Naive thymus-derived CD8-positive, alpha-beta T cell (primary cell): ENCODE results near the gene ANKRD33. TPM values are rescaled to one million over a fixed set of nuclear protein-coding genes. Genes with fewer than 3 reads are reported as not detected.

Experiments used
- ATAC-seq, 2 donors: fragments of 150-1000 bp; cut with Tn5 transposase in 1 of 2; sonication (Bioruptor Pico), chemical (Tn5 transposase) in 1 of 2; 1 replicate in 1 of 2; 2 replicates in 1 of 2; pipeline ENCODE4 v1.10.0; 2021; ENCODE audit warnings: mild to moderate bottlenecking in 2 of 2, moderate library complexity in 2 of 2
- POLR2A ChIA-PET: fragments of 350-600 bp; sonication (Branson Sonifier 250); formaldehyde crosslinking; loops from one replicate; lab custom pipeline; 2021; ENCODE audit warnings: antibody characterized with exemption; lab: Charles Lee
- DNase-seq, 10 donors: peaks; one replicate each; pipeline versions ENCODE4 v3.0.0 to v3.0.0-alpha.2; 2020 to 2022
- H3K27ac Mint-ChIP-seq, 10 donors: one replicate each; pipeline ENCODE4 v1.8.0; 2020 to 2022; ENCODE audit warnings: mild to moderate bottlenecking in 10 of 10, mixed read lengths in 10 of 10, moderate library complexity in 4 of 10, inconsistent platforms in 1 of 10
- H3K27me3 Mint-ChIP-seq, 5 donors: one replicate each; pipeline ENCODE4 v1.8.0; 2021 to 2022; ENCODE audit warnings: mixed read lengths in 5 of 5
- H3K36me3 Mint-ChIP-seq, 3 donors: one replicate each; pipeline ENCODE4 v1.8.0; 2020 to 2022; ENCODE audit warnings: mixed read lengths in 3 of 3, mild to moderate bottlenecking in 2 of 3, inconsistent platforms in 1 of 3
- H3K4me1 Mint-ChIP-seq, 4 donors: one replicate each; pipeline ENCODE4 v1.8.0; 2021 to 2022; ENCODE audit warnings: mixed read lengths in 4 of 4
- H3K4me3 Mint-ChIP-seq, 10 donors: one replicate each; pipeline ENCODE4 v1.8.0; 2020 to 2022; ENCODE audit warnings: mild to moderate bottlenecking in 10 of 10, mixed read lengths in 10 of 10, moderate library complexity in 6 of 10, inconsistent platforms in 1 of 10
- H3K9me3 Mint-ChIP-seq, 9 donors: one replicate each; pipeline ENCODE4 v1.8.0; 2020 to 2022; ENCODE audit warnings: mixed read lengths in 9 of 9, mild to moderate bottlenecking in 3 of 9, inconsistent platforms in 1 of 9, moderate library complexity in 1 of 9
- polyA plus RNA-seq, 3 donors: library from polyadenylated mRNA; unstranded; fragments of 300-500 nt; fragmentation: Illumina TruSeq; gene quantifications; one replicate each; pipeline ENCODE4 v1.2.3, GENCODE V29; 2021
- total RNA-seq, 8 experiments: library from RNA in 2 of 8; stranded (reverse) in 2 of 8; gene quantifications; one replicate each; pipeline ENCODE4 v1.2.3 and lab custom pipeline; 2021 to 2026

The ANKRD33 gene
- total and polyA plus RNA-seq, 5 experiments from 2014 or later, result not detected

DNA sequence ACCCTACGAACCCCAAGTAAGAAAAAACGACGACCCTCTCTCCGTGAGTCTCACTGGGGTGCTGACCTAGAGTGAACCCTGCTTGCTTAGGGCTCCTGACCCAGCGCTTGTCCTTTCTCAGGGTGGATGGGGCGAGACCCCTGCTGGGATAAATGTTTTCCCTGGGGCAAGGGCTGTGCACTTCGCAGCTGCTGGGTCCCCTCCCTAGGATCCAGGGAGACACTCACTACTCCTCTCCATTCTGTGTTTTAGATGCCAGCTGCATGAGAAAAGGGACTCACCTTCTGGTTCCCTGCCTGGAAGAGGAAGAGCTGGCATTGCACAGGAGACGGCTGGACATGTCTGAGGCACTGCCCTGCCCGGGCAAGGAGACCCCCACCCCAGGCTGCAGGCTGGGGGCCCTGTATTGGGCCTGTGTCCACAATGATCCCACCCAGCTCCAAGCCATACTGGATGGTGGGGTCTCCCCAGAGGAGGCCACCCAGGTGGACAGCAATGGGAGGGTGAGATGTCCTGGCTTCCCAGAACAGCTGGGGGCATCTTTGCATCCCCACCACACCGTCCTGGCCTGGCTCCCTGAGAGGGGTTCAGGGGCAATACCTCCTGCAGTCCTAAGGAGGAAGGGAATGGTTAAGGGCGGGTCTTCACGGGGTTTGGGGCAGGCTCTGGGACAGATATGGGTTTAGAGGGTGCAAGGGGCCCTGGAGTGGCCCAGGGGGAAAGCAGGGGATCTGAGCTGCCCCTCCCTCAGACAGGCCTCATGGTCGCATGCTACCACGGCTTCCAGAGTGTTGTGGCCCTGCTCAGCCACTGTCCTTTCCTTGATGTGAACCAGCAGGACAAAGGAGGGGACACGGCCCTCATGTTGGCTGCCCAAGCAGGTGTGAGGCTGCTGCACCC lies 663 bp downstream of the ANKRD33 start:
- no peaks in the 10 kb centered on the region for H3K36me3 Mint-ChIP-seq
- peaks cover 0 to 5% (median 0%) of the 10 kb centered on the region in 9 donors for H3K9me3 Mint-ChIP-seq
- DNase-seq (no peak), ATAC-seq (no peak)
- peak overlapping the region in 5 of 10 donors; percentile 18 to 72 (median 43) for H3K27ac Mint-ChIP-seq
- peaks cover 7 to 18% (median 14%) of the 10 kb centered on the region in 4 donors for H3K4me1 Mint-ChIP-seq
- peaks cover 0 to 2% (median 0%) of the 10 kb centered on the region in 5 donors for H3K27me3 Mint-ChIP-seq
- H3K4me3 Mint-ChIP-seq, result peak overlapping the region in 1 of 10 donors; percentile 49
- POLR2A ChIA-PET, result interaction anchor here (0.7 kb wide), 1 partner anchor 99 kb away, joined by 3 read pairs; no protein-coding TSS in a partner anchor

DNA sequence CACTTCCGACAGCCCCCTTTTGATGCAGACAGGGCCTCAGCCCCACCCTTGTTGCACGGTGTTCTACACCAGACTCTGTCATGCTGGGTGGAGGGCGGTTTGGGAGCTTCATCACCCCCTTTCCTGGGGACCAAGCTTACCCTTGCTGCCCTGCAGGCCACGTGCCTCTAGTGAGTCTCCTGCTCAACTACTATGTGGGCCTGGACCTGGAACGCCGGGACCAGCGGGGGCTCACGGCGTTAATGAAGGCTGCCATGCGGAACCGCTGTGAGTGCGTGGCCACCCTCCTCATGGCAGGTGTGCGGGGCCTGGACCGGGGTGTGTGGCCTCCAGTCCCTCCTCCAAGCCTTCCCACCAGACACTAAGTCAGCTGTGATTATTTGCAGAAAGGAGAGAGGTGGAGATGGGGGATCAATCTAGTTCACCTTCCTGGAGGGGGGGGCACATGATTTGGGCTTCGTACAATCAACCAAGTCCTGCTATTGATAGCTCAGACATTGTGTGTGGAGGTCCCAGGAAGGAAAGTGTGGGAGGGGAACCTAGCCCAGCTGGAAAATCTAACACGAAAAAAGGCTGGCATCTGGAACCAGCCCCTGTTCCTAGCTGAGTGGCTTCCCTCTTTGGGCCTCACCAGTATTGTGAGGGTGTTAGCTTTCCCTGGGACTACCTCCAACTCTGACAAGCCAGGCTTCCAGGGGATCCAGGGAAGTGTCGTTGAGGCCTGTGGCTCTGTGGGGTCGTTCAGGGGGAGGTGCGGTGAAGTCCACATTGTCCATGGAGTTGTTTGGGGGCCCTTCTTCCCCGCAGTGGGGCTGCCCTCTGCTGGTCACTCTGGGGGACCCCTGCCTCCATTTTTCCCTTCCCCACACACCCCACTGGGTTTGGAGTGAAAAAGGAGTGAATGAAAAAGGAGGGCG lies 1.6 kb downstream of the ANKRD33 start:
- Mint-ChIP-seq H3K27ac (no peak overlapping the region), H3K4me1 (peaks cover 7 to 18% (median 14%) of the 10 kb centered on the region in 4 donors), H3K4me3 (no peak overlapping the region), H3K27me3 (peaks cover 0 to 2% (median 0%) of the 10 kb centered on the region in 5 donors), H3K36me3 (no peaks in the 10 kb centered on the region), H3K9me3 (peaks cover 0 to 5% (median 0%) of the 10 kb centered on the region in 9 donors)
- DNase-seq (no peak), ATAC-seq (no peak)
- POLR2A ChIA-PET, result interaction anchor here (0.7 kb wide), 1 partner anchor 98 kb away, joined by 3 read pairs; no protein-coding TSS in a partner anchor

DNA sequence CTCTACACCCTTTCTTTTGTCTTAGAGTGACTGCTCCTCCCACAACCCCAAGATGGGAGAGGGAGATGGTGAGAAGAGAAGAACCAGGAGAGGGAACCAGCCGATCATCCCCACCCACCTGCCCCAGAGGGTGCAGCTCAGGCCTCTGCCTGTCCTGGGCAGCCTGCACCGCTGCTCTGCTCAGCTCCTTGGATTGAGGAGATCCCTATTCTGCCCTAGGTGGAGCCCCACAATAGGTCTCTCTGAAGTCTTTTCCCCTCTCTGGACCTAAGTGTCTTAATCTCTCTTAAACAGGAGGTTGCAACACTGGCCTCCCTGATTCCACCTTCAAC lies 2.2 kb downstream of the ANKRD33 start:
- H3K27me3 Mint-ChIP-seq, result peaks cover 0 to 2% (median 0%) of the 10 kb centered on the region in 5 donors
- ATAC-seq (no peak), DNase-seq (no peak)
- H3K36me3 Mint-ChIP-seq, result no peaks in the 10 kb centered on the region
- POLR2A ChIA-PET, result no interaction called here
- H3K27ac Mint-ChIP-seq, result no peak overlapping the region
- no peaks in the 10 kb centered on the region for H3K9me3 Mint-ChIP-seq
- no peak overlapping the region for H3K4me3 Mint-ChIP-seq
- peaks cover 7 to 15% (median 13%) of the 10 kb centered on the region in 4 donors for H3K4me1 Mint-ChIP-seq

DNA sequence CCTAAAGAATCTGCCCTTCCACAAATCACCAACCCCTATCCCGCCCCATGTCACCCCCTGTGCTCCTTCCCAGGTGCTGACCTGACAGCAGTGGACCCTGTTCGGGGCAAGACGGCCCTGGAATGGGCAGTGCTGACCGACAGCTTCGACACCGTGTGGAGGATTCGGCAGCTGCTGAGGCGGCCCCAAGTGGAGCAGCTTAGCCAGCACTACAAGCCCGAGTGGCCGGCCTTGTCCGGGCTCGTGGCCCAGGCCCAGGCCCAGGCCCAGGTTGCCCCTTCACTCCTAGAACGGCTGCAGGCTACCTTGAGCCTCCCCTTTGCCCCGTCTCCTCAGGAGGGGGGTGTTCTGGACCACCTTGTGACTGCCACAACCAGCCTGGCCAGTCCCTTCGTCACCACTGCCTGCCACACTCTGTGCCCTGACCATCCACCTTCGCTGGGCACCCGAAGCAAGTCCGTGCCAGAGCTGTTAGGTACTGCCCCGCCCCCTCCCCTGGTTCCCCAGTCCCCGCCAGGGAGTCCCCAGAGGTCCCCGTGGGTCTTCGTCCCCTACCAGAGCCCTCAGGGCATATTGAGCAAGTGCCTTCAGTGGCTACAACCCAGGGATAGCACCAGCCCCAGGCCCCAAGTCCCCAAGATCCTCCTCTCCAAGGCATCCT lies 2.7 kb downstream of the ANKRD33 start:
- peaks cover 0 to 2% (median 0%) of the 10 kb centered on the region in 5 donors for H3K27me3 Mint-ChIP-seq
- H3K4me3 Mint-ChIP-seq, result no peak overlapping the region
- H3K9me3 Mint-ChIP-seq, result no peaks in the 10 kb centered on the region
- peaks cover 7 to 12% (median 10%) of the 10 kb centered on the region in 4 donors for H3K4me1 Mint-ChIP-seq
- POLR2A ChIA-PET, result no interaction called here
- H3K27ac Mint-ChIP-seq, result no peak overlapping the region
- DNase-seq (no peak), ATAC-seq (no peak)
- no peaks in the 10 kb centered on the region for H3K36me3 Mint-ChIP-seq

DNA sequence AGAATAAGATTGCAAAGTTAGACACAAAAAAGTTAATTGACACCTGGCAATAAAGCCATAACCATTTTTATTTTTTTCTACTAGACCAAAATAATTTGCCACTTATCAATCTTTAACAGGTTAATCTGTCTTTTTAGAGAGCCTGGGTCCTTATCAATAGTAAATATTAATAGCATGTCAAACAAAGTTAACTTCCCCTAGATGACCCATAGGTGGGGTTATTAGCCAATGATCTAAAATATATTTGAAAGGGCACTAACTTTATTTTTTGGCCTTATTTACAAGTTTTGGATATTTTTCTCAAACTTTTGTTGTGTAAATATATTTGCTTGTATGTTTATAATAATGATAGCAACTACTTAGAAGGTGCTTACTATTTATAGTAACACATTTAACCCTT lies 3.9 kb downstream of the ANKRD33 start:
- ATAC-seq (no peak), DNase-seq (no peak)
- Mint-ChIP-seq H3K27me3 (peaks cover 2 to 7% (median 6%) of the 10 kb centered on the region in 5 donors), H3K9me3 (no peaks in the 10 kb centered on the region), H3K27ac (no peak overlapping the region), H3K4me1 (peaks cover 0 to 2% (median 0%) of the 10 kb centered on the region in 4 donors), H3K36me3 (no peaks in the 10 kb centered on the region), H3K4me3 (no peak overlapping the region)
- POLR2A ChIA-PET, result no interaction called here

DNA sequence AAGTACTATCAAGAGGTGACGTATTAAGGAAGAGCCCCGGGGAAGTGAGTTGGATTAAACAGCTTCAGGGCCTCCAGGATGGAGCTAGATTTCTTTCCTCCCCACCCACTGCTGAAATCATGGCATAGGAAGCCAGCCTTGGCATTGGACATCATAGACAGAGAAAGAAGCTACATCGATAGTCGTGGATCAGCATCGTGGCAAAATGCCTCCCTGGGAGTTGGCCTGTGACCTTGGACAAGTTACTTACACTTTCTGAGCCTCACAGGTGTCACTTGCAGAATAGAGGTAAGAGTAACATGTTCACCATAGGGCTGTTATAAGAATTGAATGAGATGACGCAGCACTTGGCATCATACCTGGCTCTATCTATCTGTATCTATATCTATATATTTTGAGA lies 5.9 kb downstream of the ANKRD33 start:
- DNase-seq (no peak), ATAC-seq (no peak)
- Mint-ChIP-seq H3K9me3 (no peaks in the 10 kb centered on the region), H3K4me1 (no peaks in the 10 kb centered on the region), H3K27ac (no peak overlapping the region), H3K4me3 (no peak overlapping the region), H3K27me3 (peaks cover 2 to 14% (median 10%) of the 10 kb centered on the region in 5 donors), H3K36me3 (no peaks in the 10 kb centered on the region)
- POLR2A ChIA-PET, result no interaction called here

DNA sequence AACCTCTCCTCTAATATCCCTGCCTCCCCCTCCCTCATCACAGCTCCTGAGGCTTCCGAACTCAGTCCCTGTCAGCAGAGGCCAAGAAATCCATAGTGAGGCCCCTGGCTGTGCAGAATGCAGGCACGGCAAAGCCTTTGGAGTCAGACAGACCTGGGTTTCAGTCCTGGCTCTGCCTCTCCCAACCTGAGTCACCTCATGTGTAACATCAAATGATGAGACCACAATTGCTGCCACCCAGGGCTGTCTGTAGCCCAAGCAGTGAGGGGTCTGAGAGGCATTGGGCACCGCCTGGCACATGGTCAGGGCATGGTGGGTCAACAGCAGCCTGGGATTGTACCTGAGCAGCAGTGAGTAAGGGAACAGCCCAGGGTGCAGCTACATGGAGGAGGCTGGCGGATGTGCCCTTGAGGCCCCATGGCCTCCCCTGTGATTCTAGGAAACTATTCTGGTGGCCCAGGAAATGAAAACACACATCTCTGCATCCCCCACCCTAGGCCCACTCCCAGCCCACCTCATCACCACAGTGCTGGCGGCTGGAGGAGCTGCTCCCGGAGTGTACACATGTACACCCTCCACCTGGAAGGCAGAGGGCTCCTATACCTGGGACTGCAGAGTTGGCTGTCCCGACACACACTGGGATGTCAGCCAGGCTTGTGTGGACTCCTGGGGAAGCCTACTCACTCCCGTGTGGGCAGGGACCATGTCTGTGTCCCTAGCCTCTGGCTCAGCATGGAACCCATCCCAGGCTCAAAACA lies 7.7 kb downstream of the ANKRD33 start:
- Mint-ChIP-seq H3K36me3 (no peaks in the 10 kb centered on the region), H3K4me3 (no peak overlapping the region), H3K27ac (peak overlapping the region in 1 of 10 donors; percentile 14), H3K9me3 (no peaks in the 10 kb centered on the region), H3K4me1 (no peaks in the 10 kb centered on the region), H3K27me3 (peaks cover 2 to 14% (median 10%) of the 10 kb centered on the region in 5 donors)
- ATAC-seq, result no peak
- POLR2A ChIA-PET, result no interaction called here
- no peak for DNase-seq

DNA sequence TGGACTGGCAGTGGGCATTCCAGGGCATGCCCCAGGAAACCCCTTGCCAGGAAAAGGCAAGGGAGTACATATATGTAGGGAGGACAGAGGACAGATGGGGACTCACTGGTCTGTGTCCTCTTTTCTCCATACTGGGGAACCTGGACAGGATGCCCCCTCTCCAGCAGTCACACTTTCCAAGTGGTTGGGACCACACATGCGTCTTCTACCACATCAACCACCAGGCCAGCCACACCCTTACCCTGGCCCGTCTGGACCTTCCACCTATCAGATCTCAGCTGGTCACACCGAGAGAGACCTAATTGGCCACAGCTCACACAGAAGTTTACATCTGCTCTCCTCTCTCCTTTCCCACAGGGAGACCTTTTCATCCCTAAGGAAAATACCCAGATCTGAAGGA lies 8.3 kb downstream of the ANKRD33 start:
- Mint-ChIP-seq H3K36me3 (no peaks in the 10 kb centered on the region), H3K9me3 (no peaks in the 10 kb centered on the region), H3K4me1 (no peaks in the 10 kb centered on the region), H3K27ac (peak overlapping the region in 1 of 10 donors; percentile 14), H3K27me3 (peaks cover 2 to 14% (median 10%) of the 10 kb centered on the region in 5 donors), H3K4me3 (no peak overlapping the region)
- POLR2A ChIA-PET, result no interaction called here
- DNase-seq, result no peak
- no peak for ATAC-seq

DNA sequence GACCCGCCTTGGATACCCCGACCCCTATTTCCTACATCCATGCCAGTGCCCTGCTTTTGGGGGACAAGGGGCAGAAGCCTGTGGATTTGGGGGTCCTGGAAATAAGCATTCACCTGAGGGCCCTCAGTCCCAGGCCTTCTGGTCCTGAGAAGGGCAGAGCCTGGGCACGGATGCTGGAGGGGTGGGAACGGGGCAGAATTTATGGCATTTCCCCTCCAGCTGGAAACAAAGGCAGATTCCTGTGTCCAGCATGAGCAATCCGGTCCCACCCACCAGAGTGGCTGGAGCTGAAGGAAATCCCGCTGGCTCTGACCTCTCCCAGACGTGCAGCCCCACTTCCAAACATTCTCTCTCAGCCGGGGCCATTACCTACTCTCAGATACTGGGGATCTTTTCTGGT lies 9.3 kb downstream of the ANKRD33 start:
- Mint-ChIP-seq H3K4me3 (no peak overlapping the region), H3K9me3 (no peaks in the 10 kb centered on the region), H3K36me3 (no peaks in the 10 kb centered on the region), H3K27ac (peak overlapping the region in 3 of 10 donors; percentile 43 to 80 (median 76)), H3K4me1 (no peaks in the 10 kb centered on the region), H3K27me3 (peaks cover 2 to 14% (median 10%) of the 10 kb centered on the region in 5 donors)
- POLR2A ChIA-PET, result no interaction called here
- ATAC-seq, result no peak
- no peak for DNase-seq

DNA sequence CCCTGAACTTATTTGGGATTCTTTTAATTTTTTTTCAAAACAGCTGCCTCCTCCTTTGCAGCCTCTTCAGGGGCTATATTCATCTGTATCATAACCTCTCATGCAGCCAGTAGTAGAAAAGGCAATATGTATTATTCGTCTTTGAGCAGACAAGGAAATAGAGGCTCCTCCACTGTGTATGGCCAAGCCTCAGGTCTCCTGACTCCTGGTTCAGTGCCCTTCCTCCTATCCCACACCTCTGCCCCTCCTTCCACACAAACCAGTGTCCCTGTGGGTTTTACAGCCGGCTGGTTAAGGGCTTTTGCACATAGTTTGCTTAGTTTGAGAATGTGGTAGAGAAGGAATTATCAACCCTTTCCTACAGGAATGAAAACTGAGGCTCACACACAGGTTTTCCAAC lies 10.6 kb downstream of the ANKRD33 start:
- POLR2A ChIA-PET, result no interaction called here
- no peak for DNase-seq
- Mint-ChIP-seq H3K9me3 (no peaks in the 10 kb centered on the region), H3K27me3 (peaks cover 2 to 14% (median 10%) of the 10 kb centered on the region in 5 donors), H3K27ac (no peak overlapping the region), H3K4me1 (no peaks in the 10 kb centered on the region), H3K4me3 (no peak overlapping the region), H3K36me3 (no peaks in the 10 kb centered on the region)
- ATAC-seq, result no peak

DNA sequence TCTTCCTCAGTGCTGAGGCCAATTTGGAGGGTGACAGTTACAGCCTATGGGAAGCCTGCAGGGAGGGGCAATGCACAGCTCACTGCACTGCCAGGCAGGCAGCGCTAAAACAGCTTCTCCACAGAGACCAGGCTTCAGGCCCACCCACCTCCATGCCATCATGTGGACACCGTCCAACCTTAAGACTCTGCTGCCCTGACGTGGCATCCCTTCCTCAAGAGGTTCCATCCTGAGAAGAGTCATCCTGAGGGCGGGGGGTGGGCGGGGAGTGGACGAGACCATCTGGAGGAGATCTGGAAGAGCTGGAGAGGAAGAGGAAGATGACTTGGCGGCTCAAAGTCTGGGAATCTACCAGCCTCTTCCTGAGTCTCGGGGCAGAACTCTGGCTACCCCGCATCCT lies 11.0 kb downstream of the ANKRD33 start:
- H3K27ac Mint-ChIP-seq, result peak overlapping the region in 1 of 10 donors; percentile 49
- DNase-seq (no peak), ATAC-seq (no peak)
- no peaks in the 10 kb centered on the region for H3K4me1 Mint-ChIP-seq
- no peaks in the 10 kb centered on the region for H3K36me3 Mint-ChIP-seq
- POLR2A ChIA-PET, result no interaction called here
- H3K27me3 Mint-ChIP-seq, result peaks cover 2 to 14% (median 10%) of the 10 kb centered on the region in 5 donors
- H3K9me3 Mint-ChIP-seq, result no peaks in the 10 kb centered on the region
- H3K4me3 Mint-ChIP-seq, result no peak overlapping the region
